DOHH2 (cell line): ENCODE measurements around the gene RASA3.

Experiments
- CTCF ChIP-seq: fragments of 200-600 bp; sonication (generic); IDR thresholded peaks from one replicate; pipeline ENCODE4 v1.5.1; 2014; ENCODE audit warnings: antibody characterized with exemption, mild to moderate bottlenecking, low read depth, low read length; ENCODE audit not compliant: poor library complexity, severe bottlenecking
- EZH2phosphoT487 ChIP-seq: fragments of 200-600 bp; sonication (generic); IDR thresholded peaks from 2 replicates; pipeline ENCODE4 v1.6.1; 2017; ENCODE audit warnings: borderline replicate concordance, mild to moderate bottlenecking, antibody characterized with exemption, low read length, moderate library complexity, mixed read lengths

- no peak for TF ChIP-seq CTCF
- no peak for TF ChIP-seq EZH2phosphoT487
These were observed 69.7 kb downstream of the RASA3 start for GRCh38 chr13:114062754-114063153.
